Measurements from ENCODE around the gene SCGB1A1.

- TF ChIP-seq CTCF (IDR thresholded peaks at IDR 0.05) (no peak), POLR2A (IDR thresholded peaks at IDR 0.05) (no peak)
Observed at GRCh38 chr11:62416596-62416995, 2.2 kb upstream of the SCGB1A1 start.

All from tibial nerve (tissue), 3 donors.